HG03025 (cell line): Measurements from ENCODE around the gene HAP1.
"Not testable (repeated sequence)": the region's sequence is repeated elsewhere in the genome, so short reads cannot be mapped to it uniquely, and the experiment has no call there.

Source experiments
- ATAC-seq: cut with Tn5 transposase; IDR thresholded peaks from one replicate; pipeline ENCODE4 v1.9.1; 2021; ENCODE audit warnings: mild to moderate bottlenecking, moderate library complexity; ENCODE audit not compliant: unreplicated experiment, low FRiP score

The HAP1 gene

GRCh38 chr17:41676058-41676419, 58.4 kb downstream of the HAP1 start:
- ATAC-seq, result no peak

- ATAC-seq, result not testable (repeated sequence)
Observed at GRCh38 chr17:41675157-41676057, 59.0 kb downstream of the HAP1 start.
